K562 (cell line): Measurements from ENCODE around the gene SUPT5H. TPM values are rescaled to one million over a fixed set of nuclear protein-coding genes. Genes with fewer than 3 reads are reported as not detected.

Experiments used
- BRD9 ChIP-seq: fragments of 450-650 bp; IDR thresholded peaks from 2 replicates; pipeline ENCODE4 v1.6.1; 2018; ENCODE audit warnings: low read depth; ENCODE audit not compliant: partially characterized antibody
- ETV6 ChIP-seq, 3 experiments: fragments of 150-350 bp in 1 of 3; sonication (generic) in 1 of 3; formaldehyde crosslinking in 1 of 3; IDR thresholded peaks; 2 replicates each; pipeline versions ENCODE4 v1.6.1 to v1.8.0; 2014 to 2022; ENCODE audit warnings: borderline replicate concordance in 2 of 3, low read depth in 2 of 3, antibody characterized with exemption in 1 of 3, low read length in 1 of 3, mild to moderate bottlenecking in 1 of 3, missing genetic modification reagents in 1 of 3
- GTF2E2 ChIP-seq: fragments of 200-800 bp; sonication (Bioruptor generic); IDR thresholded peaks from 2 replicates; pipeline ENCODE4 v1.6.1; 2016; ENCODE audit warnings: missing genetic modification characterization, missing compliant biosample characterization
- HBP1 ChIP-seq: fragments of 450-650 bp; formaldehyde crosslinking; IDR thresholded peaks from 2 replicates; pipeline ENCODE4 v1.4.0; 2022; ENCODE audit warnings: missing genetic modification characterization
- KLF1 ChIP-seq: fragments of 450-650 bp; IDR thresholded peaks from 2 replicates; pipeline ENCODE4 v1.6.1; 2016; ENCODE audit warnings: missing genetic modification characterization, missing compliant biosample characterization
- NFRKB ChIP-seq: fragments of 450-650 bp; IDR thresholded peaks from 2 replicates; pipeline ENCODE4 v1.6.1; 2016; ENCODE audit warnings: low read depth
- NR2C2 ChIP-seq, 2 experiments: fragments of 200-800 bp in 1 of 2; sonication (Bioruptor generic) in 1 of 2; sonication (generic) in 1 of 2; formaldehyde crosslinking in 1 of 2; IDR thresholded peaks; 2 replicates each; pipeline versions ENCODE4 v1.6.1 to v1.8.0; 2016 to 2022; ENCODE audit warnings: mild to moderate bottlenecking in 1 of 2, missing compliant biosample characterization in 1 of 2, missing genetic modification characterization in 1 of 2, missing genetic modification reagents in 1 of 2
- NR2F6 ChIP-seq: fragments of 450-650 bp; formaldehyde crosslinking; IDR thresholded peaks from 2 replicates; pipeline ENCODE4 v1.4.0; 2020; ENCODE audit warnings: mild to moderate bottlenecking
- PHB ChIP-seq: fragments of 250-450 bp; sonication (Bioruptor Pico); IDR thresholded peaks from 2 replicates; pipeline ENCODE4 v1.5.0; 2021
- RBM34 ChIP-seq: fragments of 200-400 bp; formaldehyde crosslinking; IDR thresholded peaks from 2 replicates; pipeline ENCODE4 v1.6.1; 2018; ENCODE audit warnings: low read length, borderline replicate concordance; ENCODE audit not compliant: insufficient read depth
- SMAD4 ChIP-seq: fragments of 250-450 bp; sonication (Bioruptor Pico); conservative IDR thresholded peaks from 2 replicates; pipeline ENCODE4 v1.8.0; 2021; ENCODE audit warnings: inconsistent platforms, mild to moderate bottlenecking, moderate library complexity
- SRSF7 ChIP-seq: fragments of 200-400 bp; formaldehyde crosslinking; optimal IDR thresholded peaks from 2 replicates; pipeline ENCODE3; 2017; ENCODE audit warnings: mild to moderate bottlenecking, low read depth, low read length
- THAP7 ChIP-seq: fragments of 250-450 bp; sonication (Bioruptor Pico); IDR thresholded peaks from 2 replicates; pipeline ENCODE4 v1.5.0; 2021
- THRB ChIP-seq: fragments of 450-650 bp; formaldehyde crosslinking; conservative IDR thresholded peaks from 2 replicates; pipeline ENCODE4 v1.4.0; 2022; ENCODE audit warnings: mild to moderate bottlenecking, missing genetic modification characterization
- TSHZ1 ChIP-seq: fragments of 250-450 bp; sonication (Bioruptor Pico); IDR thresholded peaks from 2 replicates; pipeline ENCODE4 v1.4.0; 2020; ENCODE audit warnings: mild to moderate bottlenecking, moderate library complexity
- ZNF449 ChIP-seq: fragments of 250-450 bp; sonication (Bioruptor Pico); IDR thresholded peaks from 2 replicates; pipeline ENCODE4 v1.8.0; 2022; ENCODE audit warnings: moderate library complexity, mild to moderate bottlenecking, inconsistent platforms
- ZNF57 ChIP-seq: fragments of 450-650 bp; formaldehyde crosslinking; IDR thresholded peaks from 2 replicates; pipeline ENCODE4 v1.4.0; 2020; ENCODE audit warnings: mild to moderate bottlenecking, moderate library complexity
- polyA plus RNA-seq, 8 experiments: library from polyadenylated mRNA; depleted of rRNA in 4 of 8; stranded (reverse) in 5 of 8; unstranded in 3 of 8; fragments of >200 nt; fragmentation: Nextera tagmentation in 2 of 8; fragmentation: Illumina TruSeq in 1 of 8; extraction: Ambion mirVana in 2 of 8; extraction: Trizol in 1 of 8; gene quantifications; 2 replicates each; pipeline versions ENCODE4 v1.2.1 to v1.2.3, GENCODE V29; 2011 to 2014; ENCODE audit warnings: inconsistent platforms in 1 of 8, missing spikeins in 1 of 8
- total RNA-seq, 7 experiments: library from RNA; depleted of rRNA in 6 of 7; stranded (reverse); fragments of >200 nt in 6 of 7; fragmentation: Illumina TruSeq in 2 of 7; extraction: Trizol in 2 of 7; gene quantifications; 2 replicates each; pipeline versions ENCODE4 v1.2.1 to v1.2.3, GENCODE V29; 2011 to 2021; ENCODE audit warnings: low replicate concordance in 1 of 7

Gene SUPT5H
- total and polyA plus RNA-seq, 9 of the 15 experiments (the other 6 are each of a cell fraction or from before 2014, with no cell fraction given), result 13.3 to 85.9 (median 35.9) TPM

GRCh38 chr19:39410017-39410830 lies 35.2 kb upstream of the SUPT5H start (continued):
- peak; percentile 83; the same call in 1 of the 2 replicates for TF ChIP-seq HBP1
- no peak for TF ChIP-seq SRSF7
- TF ChIP-seq SMAD4 (CRISPR knock-in tag), result peak; percentile 15; the same call in 1 of the 2 replicates
- TF ChIP-seq KLF1 (tag), result peak; percentile 83
- TF ChIP-seq ZNF449, result no peak
- peak; percentile 85 for TF ChIP-seq BRD9
- no peak for TF ChIP-seq NR2F6 (CRISPR knock-in tag)
- TF ChIP-seq ZNF57, result no peak
- peak; percentile 91 for TF ChIP-seq NFRKB
- TF ChIP-seq RBM34, result no peak
- peak; percentile 96 for TF ChIP-seq THRB (CRISPR knock-in tag)
- TF ChIP-seq NR2C2 (CRISPR knock-in tag; IDR thresholded peaks at IDR 0.05), result no peak
- peak; percentile 71 for TF ChIP-seq NR2C2 (tag; IDR thresholded peaks at IDR 0.05)
- TF ChIP-seq GTF2E2 (tag), result no peak
- no peak for TF ChIP-seq THAP7 (CRISPR knock-in tag)
- no peak for TF ChIP-seq TSHZ1
- peak; percentile 64; the same call in 1 of the 2 replicates for TF ChIP-seq PHB
- peak in 1 of 2 experiments; percentile 54; a peak in 1 of 4 replicates for TF ChIP-seq ETV6 (IDR thresholded peaks at IDR 0.05; ENCODE audit: borderline replicate concordance in 1 of 2, low read depth in 2 of 2, low read length in 1 of 2)
- no peak for TF ChIP-seq ETV6 (CRISPR knock-in tag; IDR thresholded peaks at IDR 0.05; ENCODE audit: borderline replicate concordance)
